Ramos (cell line): Measurements from ENCODE around the gene ECHS1.
"Not testable (repeated sequence)": the region's sequence is repeated elsewhere in the genome, so short reads cannot be mapped to it uniquely, and the experiment has no call there.

Experiments used
- in situ Hi-C: fragments of 300-500 bp; cut with MboI; formaldehyde crosslinking; loops from one replicate; pipeline ENCODE4 v1.14.3; 2022; ENCODE audit warnings: low sequenced_read_pairs; ENCODE audit not compliant: unreplicated experiment

ECHS1 gene

GRCh38 chr10:133400624-133401424 is 27.7 kb upstream of the ECHS1 start:
- in situ Hi-C loops = loop anchor here (5.0 kb wide), 1 partner anchor 74 kb away; no protein-coding TSS in a partner anchor

- in situ Hi-C loops = no loop called here
Measured at GRCh38 chr10:133399123-133399601, 26.0 kb upstream of the ECHS1 start.

DNA sequence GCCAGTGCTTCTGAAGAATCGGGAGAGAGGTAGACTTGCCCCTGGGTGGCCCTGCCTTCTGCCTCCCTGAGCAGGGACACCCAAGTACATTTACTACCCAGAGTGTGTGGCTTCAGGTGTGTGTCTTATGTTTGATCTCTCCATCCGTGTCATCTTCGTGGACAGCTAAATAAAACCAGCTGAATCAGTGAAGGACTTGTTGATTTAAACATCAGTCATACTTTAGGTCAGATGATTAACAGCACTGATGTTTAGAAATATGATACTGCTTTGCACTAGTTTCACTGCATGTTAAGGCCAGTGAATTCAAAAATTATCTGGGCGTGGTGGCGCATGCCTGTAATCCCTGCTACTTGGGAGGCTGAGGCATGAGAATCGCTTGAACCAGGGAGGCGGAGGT is 24.8 kb upstream of the ECHS1 start:
- in situ Hi-C loops = no loop called here

GRCh38 chr10:133396035-133396624 is 23.0 kb upstream of the ECHS1 start:
- in situ Hi-C loops = no loop called here

GRCh38 chr10:133394801-133395221 is 21.7 kb upstream of the ECHS1 start:
- in situ Hi-C loops = no loop called here

GRCh38 chr10:133394064-133394663 is 21.0 kb upstream of the ECHS1 start, which contains the start of gene MTG1:
TSS of gene MTG1 (plus strand) at chr10:133394157. CDS start at chr10:133394221, 64 bp downstream.
- in situ Hi-C loops = no loop called here

- in situ Hi-C loops = no loop called here
Measured at GRCh38 chr10:133393401-133394063, 20.4 kb upstream of the ECHS1 start.

DNA sequence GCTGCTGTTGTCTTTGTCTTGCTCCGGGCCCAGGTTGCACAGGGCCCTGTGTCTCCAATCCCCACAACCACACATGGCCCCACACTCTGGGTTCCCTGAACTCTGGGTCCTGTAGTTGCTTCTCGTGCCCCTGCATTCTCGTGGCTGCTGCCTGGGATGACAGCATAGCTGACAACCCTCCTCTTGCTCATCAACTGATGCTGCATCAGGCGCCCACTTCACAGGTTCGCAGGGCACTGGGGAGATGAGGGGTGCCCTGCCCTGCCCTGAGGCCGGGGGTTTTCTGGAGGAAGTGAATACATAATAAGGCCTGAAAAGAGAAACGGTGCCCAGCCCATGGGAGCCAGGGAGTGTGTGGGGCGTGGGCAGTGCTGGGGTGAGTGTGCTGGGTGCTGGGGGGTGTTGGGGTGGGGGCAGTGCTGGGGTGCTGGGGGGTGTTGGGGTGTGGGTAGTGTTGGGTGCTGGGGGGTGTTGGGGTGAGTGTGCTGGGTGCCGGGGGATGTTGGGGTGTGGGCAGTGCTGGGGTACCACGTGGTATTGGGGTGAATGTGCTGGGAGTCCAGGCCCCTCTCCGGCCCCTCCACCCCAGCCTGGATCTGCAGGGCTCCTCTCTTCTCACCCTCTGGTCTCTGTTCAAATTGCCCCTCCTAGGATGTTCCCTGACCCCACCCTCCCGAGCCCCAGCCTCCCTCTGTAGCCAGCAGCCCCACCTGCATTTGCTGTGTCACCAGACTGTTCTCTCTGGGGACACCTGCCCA is 18.8 kb upstream of the ECHS1 start:
- in situ Hi-C loops = no loop called here

DNA sequence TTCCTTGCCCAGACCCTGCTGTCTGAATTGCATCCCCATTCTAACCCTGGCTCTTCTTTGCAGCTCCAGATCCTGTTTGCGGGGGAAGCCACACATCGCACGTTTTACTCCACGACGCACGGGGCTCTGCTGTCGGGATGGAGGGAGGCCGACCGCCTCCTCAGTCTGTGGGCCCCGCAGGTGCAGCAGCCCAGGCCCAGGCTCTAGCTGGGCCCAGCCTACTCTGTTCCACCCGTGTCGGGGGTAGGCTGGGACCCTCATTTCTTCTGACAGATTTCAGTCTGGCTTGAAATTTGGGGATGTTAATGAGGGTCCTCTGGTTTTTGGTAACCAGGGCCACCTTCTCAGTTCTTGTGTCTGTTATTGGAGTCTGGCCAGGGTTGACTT is 18.1 kb upstream of the ECHS1 start:
- in situ Hi-C loops = no loop called here

DNA sequence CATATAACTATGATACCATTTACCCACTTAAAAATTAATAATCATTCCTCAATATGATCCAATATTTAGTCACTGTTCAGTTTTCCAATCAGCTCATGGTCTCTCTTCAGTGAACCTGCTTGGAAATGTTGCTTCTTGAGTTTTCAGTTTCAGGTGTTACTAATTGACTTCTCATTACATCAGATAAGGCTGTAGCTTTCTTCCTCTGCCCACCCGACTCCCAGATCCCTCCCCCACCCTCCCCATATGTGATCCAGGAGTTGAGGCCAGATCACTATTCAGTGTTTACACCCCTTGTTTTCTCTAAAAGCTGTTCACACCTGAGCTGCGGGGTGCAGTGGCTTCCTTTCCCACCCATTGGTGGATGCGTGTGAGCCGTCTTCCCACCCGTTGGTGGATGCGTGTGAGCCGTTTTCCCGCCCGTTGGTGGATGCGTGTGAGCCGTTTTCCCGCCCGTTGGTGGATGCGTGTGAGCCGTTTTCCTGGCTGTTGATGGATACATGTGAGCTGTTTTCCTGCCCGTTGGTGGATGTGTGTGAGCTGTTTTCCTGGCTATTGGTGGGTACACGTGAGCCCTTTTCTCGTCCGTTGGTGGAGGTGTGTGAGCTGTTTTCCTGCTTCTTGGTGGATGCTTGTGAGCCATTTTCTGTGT is 17.6 kb upstream of the ECHS1 start:
- in situ Hi-C loops = no loop called here

GRCh38 chr10:133388973-133389818 is 16.0 kb upstream of the ECHS1 start:
- in situ Hi-C loops = no loop called here

DNA sequence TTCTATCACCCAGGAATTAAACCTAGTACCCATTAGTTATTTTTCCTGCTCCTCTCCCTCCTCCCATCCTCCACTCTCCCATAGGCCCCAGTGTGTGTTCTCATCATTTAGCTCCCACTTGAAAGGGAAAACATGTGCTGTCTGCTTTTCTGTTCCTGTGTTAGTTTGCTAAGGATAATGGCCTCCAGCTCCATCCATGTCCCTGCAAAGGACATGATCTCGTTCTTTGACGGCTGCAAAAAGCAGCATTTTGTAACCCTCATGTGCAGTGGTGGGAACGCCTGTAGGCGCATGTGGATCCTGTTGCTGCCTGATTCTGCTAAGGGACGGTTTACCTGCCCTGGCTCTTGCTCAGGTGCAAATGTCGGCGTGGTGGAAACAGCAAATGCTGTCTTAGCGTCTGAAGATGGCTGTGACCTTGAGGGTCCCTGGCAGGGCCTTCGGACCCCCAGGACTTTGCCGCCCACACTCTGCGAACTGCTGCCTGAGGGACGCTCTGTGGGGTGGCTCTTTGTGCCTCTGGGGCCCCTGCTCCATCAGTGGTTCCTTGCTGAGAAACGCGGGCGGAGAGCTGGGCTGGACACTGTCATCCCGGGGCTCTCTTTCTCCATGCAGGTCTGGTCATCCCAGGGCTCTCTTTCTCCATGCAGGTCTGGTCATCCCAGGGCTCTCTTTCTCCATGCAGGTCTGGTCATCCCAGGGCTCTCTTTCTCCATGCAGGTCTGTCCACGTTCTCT is 15.2 kb upstream of the ECHS1 start:
- in situ Hi-C loops = no loop called here

GRCh38 chr10:133386951-133387350 is 13.8 kb upstream of the ECHS1 start:
- in situ Hi-C loops = not testable (repeated sequence)

DNA sequence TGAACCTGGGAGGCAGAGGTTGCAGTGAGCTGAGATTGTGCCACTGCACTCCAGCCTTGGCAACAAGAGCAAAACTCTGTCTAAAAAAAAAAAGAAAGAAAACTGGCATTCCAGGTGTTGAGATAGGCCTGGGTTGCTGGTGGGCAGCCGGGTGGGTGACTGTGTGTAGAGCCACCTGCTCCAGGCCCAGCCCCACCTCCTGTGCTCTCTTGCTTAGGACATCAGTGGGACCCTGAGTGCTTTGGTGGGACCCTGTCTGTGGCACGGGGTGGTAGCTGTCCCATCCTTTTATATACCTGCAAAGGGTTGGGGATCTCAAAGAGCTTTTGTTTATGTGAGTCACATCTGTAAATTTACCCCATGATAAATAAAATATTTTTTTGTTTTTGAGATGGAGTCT is 12.1 kb upstream of the ECHS1 start:
- in situ Hi-C loops = no loop called here

DNA sequence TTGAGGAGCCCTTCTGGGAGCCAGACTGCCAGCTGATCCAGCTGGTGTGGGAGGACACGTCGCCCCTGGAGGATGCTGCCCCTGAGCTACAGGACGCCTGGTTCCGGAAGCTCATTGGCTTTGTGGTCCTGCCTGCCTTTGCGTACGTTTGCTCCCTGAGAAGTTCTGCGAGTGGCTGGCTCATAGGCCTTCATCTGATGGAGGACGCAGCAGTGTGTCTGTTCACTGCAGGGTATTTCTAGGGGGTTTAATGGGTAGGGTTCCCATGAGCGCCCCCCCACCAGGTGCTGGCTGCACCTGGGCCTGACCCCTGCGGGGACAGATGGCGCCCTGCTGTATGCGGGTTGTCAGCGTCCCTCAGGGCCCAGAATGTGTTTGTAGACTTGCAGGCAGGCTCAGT is 10.9 kb upstream of the ECHS1 start:
- in situ Hi-C loops = no loop called here

DNA sequence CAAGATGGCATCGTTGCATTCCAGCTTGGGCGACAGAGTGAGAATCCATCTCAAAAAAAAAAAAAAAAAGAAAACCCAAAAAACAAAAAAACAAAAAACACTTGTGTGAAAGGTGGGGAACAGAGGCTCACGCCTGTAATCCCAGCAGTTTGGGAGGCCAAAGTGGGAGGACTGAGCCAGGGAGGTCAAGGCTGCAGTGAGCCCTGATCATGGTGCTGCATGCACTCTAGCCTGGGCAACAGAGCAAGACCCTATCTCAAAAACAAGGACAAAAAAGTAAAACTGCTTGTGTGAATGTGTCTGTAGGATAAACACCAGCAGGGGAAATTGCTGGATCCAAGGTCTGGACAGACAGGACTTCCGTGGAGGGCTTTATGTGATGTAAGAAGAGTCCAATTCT is 10.4 kb upstream of the ECHS1 start:
- in situ Hi-C loops = no loop called here

GRCh38 chr10:133381036-133381435 is 7.9 kb upstream of the ECHS1 start:
- in situ Hi-C loops = no loop called here
